ENCODE measurements around the gene CAPN7. TPM values are rescaled to one million over a fixed set of nuclear protein-coding genes. Genes with fewer than 3 reads are reported as not detected.

CAPN7 gene
- total RNA-seq, 1 experiment from 2014 or later = 27.7 TPM

DNA sequence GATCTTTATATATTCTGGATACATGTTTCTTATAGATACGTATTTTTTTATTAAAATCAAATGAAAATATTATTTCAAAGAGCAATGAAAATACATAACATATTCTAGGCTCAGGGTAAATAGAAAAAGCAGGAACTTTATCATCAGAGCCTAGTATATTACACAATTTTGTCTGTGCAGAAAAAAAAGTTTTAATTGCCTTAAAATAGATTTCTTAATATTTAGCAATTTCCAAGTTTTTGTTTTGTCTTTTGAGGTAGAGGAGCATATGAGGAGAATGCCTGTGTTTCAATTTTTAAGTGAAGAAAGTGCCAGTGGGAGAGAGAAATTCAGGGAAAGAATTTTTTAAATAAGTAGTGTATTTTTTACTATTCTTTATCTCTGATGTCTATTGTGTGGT is 10.5 kb downstream of the CAPN7 start:
- CTCF ChIA-PET = no interaction called here

GRCh38 chr3:15217011-15217671 is 11.1 kb downstream of the CAPN7 start:
- Histone ChIP-seq H3K9ac (ENCODE audit: low read length) (no peak overlapping the region), H3K4me3 (replicated peaks in 1 of 2; ENCODE audit: low read depth in 1 of 2, low read length in 2 of 2) (no peak overlapping the region), H4K20me1 (ENCODE audit: insufficient read depth) (no peaks in the 10 kb centered on the region), H3K79me2 (ENCODE audit: insufficient read depth, low read length) (no peaks in the 10 kb centered on the region), H3K4me1 (ENCODE audit: control insufficient read depth in 1 of 2, insufficient read depth in 2 of 2, low read length in 2 of 2) (no peaks in the 10 kb centered on the region), H3K9me2 (ENCODE audit: insufficient read depth) (no peaks in the 10 kb centered on the region), H3K27me3 (ENCODE audit: insufficient read depth, low read length) (no peaks in the 10 kb centered on the region), H3K9me3 (ENCODE audit: control insufficient read depth in 1 of 2, insufficient read depth in 1 of 2, low read depth in 1 of 2, low read length in 2 of 2) (no peaks in the 10 kb centered on the region), H3K4me2 (ENCODE audit: low read length) (no peak overlapping the region), H3K36me3 (ENCODE audit: control insufficient read depth in 1 of 2, insufficient read depth in 2 of 2, low read length in 2 of 2) (peaks cover 24 to 59% of the 10 kb centered on the region in 2 experiments), H3K27ac (ENCODE audit: low read depth, low read length) (no peak overlapping the region), H2AFZ (ENCODE audit: low read depth, low read length, poor library complexity, severe bottlenecking) (no peak overlapping the region)
- no peak for ATAC-seq
- TF ChIP-seq EZH2phosphoT487 (IDR thresholded peaks at IDR 0.05; ENCODE audit: borderline replicate concordance) = no peak
- no peak for TF ChIP-seq ZBTB33 (IDR thresholded peaks at IDR 0.05; ENCODE audit: extremely low read depth, insufficient replicate concordance, low read length)
- TF ChIP-seq, protein P1, sequence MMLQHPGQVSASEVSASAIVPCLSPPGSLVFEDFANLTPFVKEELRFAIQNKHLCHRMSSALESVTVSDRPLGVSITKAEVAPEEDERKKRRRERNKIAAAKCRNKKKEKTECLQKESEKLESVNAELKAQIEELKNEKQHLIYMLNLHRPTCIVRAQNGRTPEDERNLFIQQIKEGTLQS (IDR thresholded peaks at IDR 0.05) = no peak
- no peak for TF ChIP-seq EZH2 (IDR thresholded peaks at IDR 0.05)
- no peak for TF ChIP-seq CTCF (IDR thresholded peaks at IDR 0.05 in 2 of 3, conservative IDR thresholded peaks at IDR 0.05 in 1 of 3; ENCODE audit: borderline replicate concordance in 1 of 3, insufficient read depth in 1 of 3, low read depth in 2 of 3, low read length in 2 of 3)
- TF ChIP-seq YY1 (IDR thresholded peaks at IDR 0.05; ENCODE audit: extremely low read depth, insufficient replicate concordance, low read depth, low read length) = no peak
- TF ChIP-seq EGR1 (IDR thresholded peaks at IDR 0.05; ENCODE audit: low read depth) = no peak
- ChIA-PET POLR2A (no interaction called here), RAD21 (ENCODE audit: low non-redundant PET in 1 of 2, low total read pairs in 2 of 2, uncharacterized antibody in 2 of 2, unreplicated experiment in 2 of 2) (no interaction called here), CTCF (interaction anchor here (1.4 kb wide), 1 partner anchor 11 kb away, joined by 6 read pairs; the partner anchor contains the start of gene CAPN7)
- no TSS peak for BruUV-seq (replicated peaks)
- intact Hi-C loops (cut with micrococcal nuclease) = no loop called here
- DNase-seq (ENCODE audit: low read depth, low spot score) = no peak

More for the DNA sequence above, 10.5 kb downstream of the CAPN7 start:
- TF ChIP-seq CEBPB (IDR thresholded peaks at IDR 0.05; ENCODE audit: low read depth) (no peak), YY1 (IDR thresholded peaks at IDR 0.05; ENCODE audit: extremely low read depth, insufficient replicate concordance, low read depth, low read length) (no peak), EZH2 (IDR thresholded peaks at IDR 0.05) (no peak), POLR2AphosphoS5 (IDR thresholded peaks at IDR 0.05; ENCODE audit: low read depth, low read length) (no peak), ZFX (IDR thresholded peaks at IDR 0.05) (no peak), ZNF274 (IDR thresholded peaks at IDR 0.05; ENCODE audit: low read depth, low read length) (no peak)
- Histone ChIP-seq H3K9me3 (ENCODE audit: control insufficient read depth in 1 of 2, insufficient read depth in 1 of 2, low read depth in 1 of 2, low read length in 2 of 2) (no peaks in the 10 kb centered on the region), H3K4me2 (ENCODE audit: low read length) (no peak overlapping the region), H3K36me3 (ENCODE audit: control insufficient read depth in 1 of 2, insufficient read depth in 2 of 2, low read length in 2 of 2) (peaks cover 25 to 57% of the 10 kb centered on the region in 2 experiments), H3K4me1 (ENCODE audit: control insufficient read depth in 1 of 2, insufficient read depth in 2 of 2, low read length in 2 of 2) (no peaks in the 10 kb centered on the region), H3K9ac (ENCODE audit: low read length) (no peak overlapping the region), H3K27me3 (ENCODE audit: insufficient read depth, low read length) (no peaks in the 10 kb centered on the region), H4K20me1 (ENCODE audit: insufficient read depth) (no peaks in the 10 kb centered on the region), H3K4me3 (replicated peaks in 1 of 2; ENCODE audit: low read depth in 1 of 2, low read length in 2 of 2) (no peak overlapping the region), H3K27ac (ENCODE audit: low read depth, low read length) (no peak overlapping the region), H3K79me2 (ENCODE audit: insufficient read depth, low read length) (no peaks in the 10 kb centered on the region), H3K9me2 (ENCODE audit: insufficient read depth) (no peaks in the 10 kb centered on the region), H2AFZ (ENCODE audit: low read depth, low read length, poor library complexity, severe bottlenecking) (no peak overlapping the region)
- ChIA-PET POLR2A (no interaction called here), RAD21 (ENCODE audit: low non-redundant PET in 1 of 2, low total read pairs in 2 of 2, uncharacterized antibody in 2 of 2, unreplicated experiment in 2 of 2) (no interaction called here)
- DNase-seq (ENCODE audit: low read depth, low spot score) = no peak
- intact Hi-C loops (cut with micrococcal nuclease) = no loop called here
- BruUV-seq (replicated peaks) = no TSS peak
- ATAC-seq = no peak
